GM12878 (cell line): ENCODE results near the gene TNFSF11. TPM values are rescaled to one million over a fixed set of nuclear protein-coding genes. Genes with fewer than 3 reads are reported as not detected.
A peak's percentile ranks its signal among the peaks of the same experiment; 100 is the strongest.

Experiments used
- ATAC-seq: fragments of 200-7000 bp; cut with Tn5 transposase; 3 replicates; pipeline ENCODE4 v1.9.1; 2020; ENCODE audit warnings: mild to moderate bottlenecking, moderate library complexity
- BruUV-seq: library from RNA; stranded (reverse); fragments of 400-500 nt; replicated peaks from 2 replicates; lab custom pipeline; 2021; lab: Mats Ljungman, UMichigan
- CTCF ChIA-PET: fragments of 300-600 bp; sonication (Branson Sonifier 250); formaldehyde crosslinking; extraction: SDS; loops from one replicate; lab custom pipeline; 2021; ENCODE audit warnings: inconsistent platforms; lab: Yijun Ruan, JAX
- POLR2A ChIA-PET: fragments of 350-600 bp; formaldehyde crosslinking; extraction: SDS; loops from one replicate; lab custom pipeline; 2021; ENCODE audit warnings: inconsistent platforms; lab: Charles Lee
- RAD21 ChIA-PET: fragments of 300-600 bp; sonication (Branson Sonifier 250); formaldehyde crosslinking; loops from one replicate; lab custom pipeline; 2023; ENCODE audit warnings: antibody characterized with exemption; ENCODE audit not compliant: unreplicated experiment; lab: Charles Lee
- SMC1A ChIA-PET: fragments of 300-600 bp; sonication (Branson Sonifier 250); formaldehyde crosslinking; loops from one replicate; lab custom pipeline; 2023; ENCODE audit not compliant: unreplicated experiment, uncharacterized antibody; lab: Charles Lee
- DNase-seq: peaks from one replicate; pipeline ENCODE4 v3.0.0-alpha.2; 2011; ENCODE audit warnings: low read depth, low spot score
- FAIRE-seq: peaks from 3 replicates; lab custom pipeline; 2011; peaks lifted over from hg19 to GRCh38; lab: Jason Lieb, UNC
- H2AFZ ChIP-seq: 2 replicates; pipeline ENCODE4 v1.6.0; 2011; ENCODE audit warnings: low read depth, low read length, control low read depth; ENCODE audit not compliant: control insufficient read depth
- H3K27ac ChIP-seq: 2 replicates; pipeline ENCODE4 v1.5.1; 2011; ENCODE audit warnings: control low read depth; ENCODE audit not compliant: control insufficient read depth, insufficient read depth
- H3K27me3 ChIP-seq, 2 experiments: replicated peaks in 1 of 2; 2 replicates each; pipeline versions ENCODE4 v1.6.0 to v1.6.1; 2011; ENCODE audit warnings: low read length in 1 of 2; ENCODE audit not compliant: control insufficient read depth in 2 of 2, insufficient read depth in 2 of 2
- H3K36me3 ChIP-seq, 2 experiments: 2 replicates each; pipeline ENCODE4 v1.5.1; 2011; ENCODE audit warnings: low read length in 1 of 2; ENCODE audit not compliant: control insufficient read depth in 2 of 2, insufficient read depth in 2 of 2
- H3K4me1 ChIP-seq: 2 replicates; pipeline ENCODE4 v1.6.1; 2011; ENCODE audit warnings: mild to moderate bottlenecking, low read length, moderate library complexity, mixed read lengths; ENCODE audit not compliant: control insufficient read depth, insufficient read depth
- H3K4me2 ChIP-seq: 2 replicates; pipeline ENCODE4 v1.6.0; 2011; ENCODE audit warnings: control low read depth; ENCODE audit not compliant: control insufficient read depth, insufficient read depth
- H3K4me3 ChIP-seq: fragments of 200-600 bp; sonication (generic); 2 replicates; pipeline ENCODE4 v1.5.1; 2016
- H3K79me2 ChIP-seq: 2 replicates; pipeline ENCODE4 v1.6.0; 2011; ENCODE audit warnings: low read length; ENCODE audit not compliant: control insufficient read depth, insufficient read depth
- H3K9ac ChIP-seq: 2 replicates; pipeline ENCODE4 v1.8.0; 2011; ENCODE audit warnings: low read length, control low read depth, mixed read lengths; ENCODE audit not compliant: control insufficient read depth, insufficient read depth
- H3K9me3 ChIP-seq: replicated peaks from 3 replicates; pipeline ENCODE4 v1.5.1; 2011; ENCODE audit warnings: mild to moderate bottlenecking, low read length; ENCODE audit not compliant: control insufficient read depth, insufficient read depth
- H4K20me1 ChIP-seq: 2 replicates; pipeline ENCODE4 v1.6.0; 2011; ENCODE audit not compliant: control insufficient read depth, insufficient read depth
- ESRRA ChIP-seq: IDR thresholded peaks from 2 replicates; pipeline ENCODE4 v1.6.1; 2012; ENCODE audit warnings: mild to moderate bottlenecking, low read length, improper control_type of control experiment
- HDAC2 ChIP-seq: fragments of 200-600 bp; sonication (generic); IDR thresholded peaks from 2 replicates; pipeline ENCODE4 v1.6.1; 2017
- JUND ChIP-seq: IDR thresholded peaks from 2 replicates; pipeline ENCODE4 v1.6.1; 2012; ENCODE audit warnings: low read depth, mild to moderate bottlenecking, low read length, improper control_type of control experiment, moderate library complexity
- MLLT1 ChIP-seq: fragments of 450-650 bp; IDR thresholded peaks from 2 replicates; pipeline ENCODE4 v1.6.1; 2016; ENCODE audit warnings: mild to moderate bottlenecking
- NBN ChIP-seq: fragments of 450-650 bp; IDR thresholded peaks from 2 replicates; pipeline ENCODE4 v1.6.1; 2016
- NFYA ChIP-seq: IDR thresholded peaks from 2 replicates; pipeline ENCODE4 v1.6.1; 2011; ENCODE audit warnings: low read depth, mild to moderate bottlenecking, low read length, improper control_type of control experiment, borderline replicate concordance
- NFYB ChIP-seq: IDR thresholded peaks from 2 replicates; pipeline ENCODE4 v1.6.1; 2011; ENCODE audit warnings: low read depth, mild to moderate bottlenecking, low read length, improper control_type of control experiment, moderate library complexity; ENCODE audit not compliant: insufficient read depth
- NR2C1 ChIP-seq: fragments of 450-650 bp; IDR thresholded peaks from 2 replicates; pipeline ENCODE4 v1.6.1; 2017; ENCODE audit warnings: antibody characterized with exemption, mild to moderate bottlenecking, moderate library complexity
- PAX8 ChIP-seq: fragments of 450-650 bp; IDR thresholded peaks from 2 replicates; pipeline ENCODE4 v1.6.1; 2017; ENCODE audit warnings: mild to moderate bottlenecking, moderate library complexity
- REST ChIP-seq: IDR thresholded peaks from 2 replicates; pipeline ENCODE4 v1.6.1; 2012; ENCODE audit warnings: mild to moderate bottlenecking, low read depth, low read length
- SPI1 ChIP-seq: IDR thresholded peaks from 2 replicates; pipeline ENCODE4 v1.6.1; 2011; ENCODE audit warnings: low read depth, mild to moderate bottlenecking, low read length, moderate library complexity, borderline replicate concordance; ENCODE audit not compliant: insufficient read depth
- TCF7 ChIP-seq: IDR thresholded peaks from 2 replicates; pipeline ENCODE4 v1.6.1; 2014; ENCODE audit warnings: antibody characterized with exemption, borderline replicate concordance
- WGBS: methylation state at CpG from one replicate; pipeline ENCODE4 v1.1.6; 2016; ENCODE audit warnings: low lambda C conversion rate; ENCODE audit not compliant: insufficient replicate concordance, insufficient coverage; ENCODE audit errors: missing lambda C conversion rate; 5-methylcytosine and 5-hydroxymethylcytosine counted together
- in situ Hi-C: fragments of 300-500 bp; cut with MboI; formaldehyde crosslinking; loops from 9 replicates; pipeline ENCODE4 v1.14.3; 2018; ENCODE audit warnings: mixed read lengths
- intact Hi-C: fragments of 100-400 bp; cut with micrococcal nuclease; formaldehyde crosslinking; loops from one replicate; pipeline ENCODE4 v1.14.2; 2022; ENCODE audit not compliant: unreplicated experiment
- polyA plus RNA-seq, 11 experiments: library from polyadenylated mRNA; depleted of rRNA in 4 of 11; unstranded in 6 of 11; stranded (reverse) in 5 of 11; fragments of >200 nt; fragmentation: Nextera tagmentation in 4 of 11; fragmentation: Illumina TruSeq in 1 of 11; extraction: Ambion mirVana in 4 of 11; extraction: Trizol in 1 of 11; gene quantifications; 1 replicate in 1 of 11; 2 replicates in 10 of 11; pipeline versions ENCODE4 v1.2.1 to v1.2.3, GENCODE V29; 2011 to 2016; ENCODE audit warnings: inconsistent platforms in 2 of 11, missing spikeins in 2 of 11, low read depth in 1 of 11
- total RNA-seq, 4 experiments: library from RNA; depleted of rRNA in 3 of 4; stranded (reverse); fragments of >200 nt in 3 of 4; fragmentation: Illumina TruSeq in 1 of 4; extraction: Trizol in 1 of 4; gene quantifications; 2 replicates each; pipeline versions ENCODE4 v1.2.1 to v1.2.3, GENCODE V29; 2013 to 2021
- TF ChIP-seq, protein P1 (sequence below): fragments of 450-650 bp; IDR thresholded peaks from 2 replicates; pipeline ENCODE4 v1.6.1; 2016; ENCODE audit warnings: mild to moderate bottlenecking

Gene TNFSF11
- total and polyA plus RNA-seq, 10 of the 15 experiments (the other 5 are each of a cell fraction or from before 2014, with no cell fraction given): 0.86 to 14.8 (median 10.0) TPM

- no peak for TF ChIP-seq MLLT1
- TF ChIP-seq JUND: no peak
- TF ChIP-seq TCF7: no peak
Measured at GRCh38 chr13:42543215-42543797, 30.6 kb upstream of the TNFSF11 start (continued).

GRCh38 chr13:42544246-42544926 lies 29.6 kb upstream of the TNFSF11 start:
- POLR2A ChIA-PET: no interaction called here
- TF ChIP-seq, protein P1, sequence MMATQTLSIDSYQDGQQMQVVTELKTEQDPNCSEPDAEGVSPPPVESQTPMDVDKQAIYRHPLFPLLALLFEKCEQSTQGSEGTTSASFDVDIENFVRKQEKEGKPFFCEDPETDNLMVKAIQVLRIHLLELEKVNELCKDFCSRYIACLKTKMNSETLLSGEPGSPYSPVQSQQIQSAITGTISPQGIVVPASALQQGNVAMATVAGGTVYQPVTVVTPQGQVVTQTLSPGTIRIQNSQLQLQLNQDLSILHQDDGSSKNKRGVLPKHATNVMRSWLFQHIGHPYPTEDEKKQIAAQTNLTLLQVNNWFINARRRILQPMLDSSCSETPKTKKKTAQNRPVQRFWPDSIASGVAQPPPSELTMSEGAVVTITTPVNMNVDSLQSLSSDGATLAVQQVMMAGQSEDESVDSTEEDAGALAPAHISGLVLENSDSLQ: peak; percentile 32; the same call in 1 of the 2 replicates
- TF ChIP-seq REST (no peak), NFYA (no peak), NBN (no peak), HDAC2 (no peak), NFYB (0 out of 2 replicates have a peak, but pooled peaks have one; percentile 12), PAX8 (no peak), SPI1 (peak; percentile 77; the same call in 1 of the 2 replicates), NR2C1 (no peak), ESRRA (no peak)
- TF ChIP-seq, all 136 proteins: peak for 3
- no peaks in the 10 kb centered on the region for H3K9me3 ChIP-seq
- in situ Hi-C loops (no loop called here), intact Hi-C loops (no loop called here)
- H3K4me3 ChIP-seq: no peak overlapping the region
- WGBS: 71% methylated on average over 4 of the region's 4 CpGs
- H3K27me3 ChIP-seq: no peaks in the 10 kb centered on the region
- CTCF ChIA-PET: interaction anchor here (0.6 to 1.2 kb wide), 2 partner anchors 210 to 835 kb away, joined by 3 to 5 read pairs; no protein-coding TSS in a partner anchor
- no TSS peak for BruUV-seq
- no peak for DNase-seq
- no peak for ATAC-seq
- no peaks in the 10 kb centered on the region for H4K20me1 ChIP-seq
- H3K27ac ChIP-seq: no peak overlapping the region
- no peaks in the 10 kb centered on the region for H3K79me2 ChIP-seq
- RAD21 ChIA-PET: interaction anchor here (0.7 kb wide), 1 partner anchor 213 kb away, joined by 6 read pairs; no protein-coding TSS in a partner anchor
- no peak overlapping the region for H2AFZ ChIP-seq
- no peak overlapping the region for H3K9ac ChIP-seq
- no peak overlapping the region for H3K4me2 ChIP-seq
- no peak for FAIRE-seq
- H3K4me1 ChIP-seq: peaks cover 16% of the 10 kb centered on the region
- SMC1A ChIA-PET: interaction anchor here (0.6 to 6.2 kb wide), 5 partner anchors 12 to 332 kb away, joined by 3 to 46 read pairs (median 3); no protein-coding TSS in a partner anchor
- H3K36me3 ChIP-seq: no peaks in the 10 kb centered on the region
